HCT116 (cell line): Measurements from ENCODE around the gene TOPAZ1.

Experiments
- EZH2 ChIP-seq: fragments of 200-600 bp; sonication (generic); IDR thresholded peaks from 2 replicates; pipeline ENCODE4 v1.6.1; 2017; ENCODE audit warnings: antibody characterized with exemption, mixed run types
- POLR2A ChIP-seq: IDR thresholded peaks from 2 replicates; pipeline ENCODE4 v1.7.0; 2011; ENCODE audit warnings: borderline replicate concordance; ENCODE audit not compliant: insufficient read depth, insufficient read length; ENCODE audit errors: extremely low read depth
- SP1 ChIP-seq: IDR thresholded peaks from 2 replicates; pipeline ENCODE4 v1.6.1; 2012; ENCODE audit warnings: low read depth
- ZFX ChIP-seq: fragments of 450-650 bp; IDR thresholded peaks from 2 replicates; pipeline ENCODE4 v1.6.1; 2017
- TF ChIP-seq, protein P1 (sequence below), 3 experiments: fragments of 200-600 bp in 1 of 3; sonication (generic) in 1 of 3; IDR thresholded peaks in 2 of 3; conservative IDR thresholded peaks in 1 of 3; 2 replicates each; pipeline ENCODE4 v1.5.1; 2012 to 2017; ENCODE audit warnings: low read depth in 2 of 3, low read length in 2 of 3, antibody characterized with exemption in 1 of 3, borderline replicate concordance in 1 of 3, control low read depth in 1 of 3, mild to moderate bottlenecking in 1 of 3, mixed read lengths in 1 of 3, mixed run types in 1 of 3, moderate library complexity in 1 of 3; ENCODE audit not compliant: insufficient read depth in 1 of 3

DNA sequence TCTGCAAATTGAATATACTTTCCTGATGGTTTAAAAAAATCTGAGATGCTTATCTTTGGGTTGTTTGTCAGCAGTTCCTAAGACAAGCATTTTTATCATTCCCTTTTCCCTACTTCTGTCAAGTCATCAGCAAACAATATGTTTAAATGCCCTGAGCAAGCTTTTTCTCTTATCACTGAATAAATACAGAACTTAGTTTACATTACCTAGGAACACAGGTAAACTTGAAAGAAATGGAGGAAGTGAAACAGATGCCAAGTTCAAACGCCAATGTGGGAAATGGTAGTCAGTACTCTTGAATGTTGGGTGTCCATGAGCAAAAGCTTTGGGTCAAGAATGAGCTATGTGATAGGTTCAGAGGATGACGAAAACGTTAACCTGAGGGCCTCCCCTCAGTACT is 79.6 kb downstream of the TOPAZ1 start:
- TF ChIP-seq EZH2 (no peak), POLR2A (no peak), ZFX (no peak), SP1 (no peak)
- TF ChIP-seq, protein P1, sequence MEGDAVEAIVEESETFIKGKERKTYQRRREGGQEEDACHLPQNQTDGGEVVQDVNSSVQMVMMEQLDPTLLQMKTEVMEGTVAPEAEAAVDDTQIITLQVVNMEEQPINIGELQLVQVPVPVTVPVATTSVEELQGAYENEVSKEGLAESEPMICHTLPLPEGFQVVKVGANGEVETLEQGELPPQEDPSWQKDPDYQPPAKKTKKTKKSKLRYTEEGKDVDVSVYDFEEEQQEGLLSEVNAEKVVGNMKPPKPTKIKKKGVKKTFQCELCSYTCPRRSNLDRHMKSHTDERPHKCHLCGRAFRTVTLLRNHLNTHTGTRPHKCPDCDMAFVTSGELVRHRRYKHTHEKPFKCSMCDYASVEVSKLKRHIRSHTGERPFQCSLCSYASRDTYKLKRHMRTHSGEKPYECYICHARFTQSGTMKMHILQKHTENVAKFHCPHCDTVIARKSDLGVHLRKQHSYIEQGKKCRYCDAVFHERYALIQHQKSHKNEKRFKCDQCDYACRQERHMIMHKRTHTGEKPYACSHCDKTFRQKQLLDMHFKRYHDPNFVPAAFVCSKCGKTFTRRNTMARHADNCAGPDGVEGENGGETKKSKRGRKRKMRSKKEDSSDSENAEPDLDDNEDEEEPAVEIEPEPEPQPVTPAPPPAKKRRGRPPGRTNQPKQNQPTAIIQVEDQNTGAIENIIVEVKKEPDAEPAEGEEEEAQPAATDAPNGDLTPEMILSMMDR (IDR thresholded peaks at IDR 0.05 in 2 of 3, conservative IDR thresholded peaks at IDR 0.05 in 1 of 3; ENCODE audit: borderline replicate concordance in 1 of 3, insufficient read depth in 1 of 3, low read depth in 2 of 3, low read length in 2 of 3) = no peak
